ENCODE data around the gene SYCN. TPM values are rescaled to one million over a fixed set of nuclear protein-coding genes. Genes with fewer than 3 reads are reported as not detected.

The SYCN gene
- total and polyA plus RNA-seq, 2 of the 8 experiments (the other 6 are each of a cell fraction or from before 2014, with no cell fraction given), result not detected

GRCh38 chr19:39200803-39201115, 3.3 kb downstream of the SYCN start (continued):
- no peak for TF ChIP-seq CHD7 (IDR thresholded peaks at IDR 0.05; ENCODE audit: insufficient replicate concordance, low read length)
- TF ChIP-seq JUND (IDR thresholded peaks at IDR 0.05; ENCODE audit: low read length), result no peak
- no peak for TF ChIP-seq NANOG (IDR thresholded peaks at IDR 0.05; ENCODE audit: insufficient read depth, low read depth, low read length, poor library complexity, severe bottlenecking)
- TF ChIP-seq KDM5A (IDR thresholded peaks at IDR 0.05; ENCODE audit: low read length), result no peak

Measured in H1 (cell line).